ENCODE data around the gene GNAQ. TPM values are rescaled to one million over a fixed set of nuclear protein-coding genes. Genes with fewer than 3 reads are reported as not detected.

GNAQ gene
- total and polyA plus RNA-seq, 10 donors, result 4.4 to 52.3 (median 31.2) TPM

DNA sequence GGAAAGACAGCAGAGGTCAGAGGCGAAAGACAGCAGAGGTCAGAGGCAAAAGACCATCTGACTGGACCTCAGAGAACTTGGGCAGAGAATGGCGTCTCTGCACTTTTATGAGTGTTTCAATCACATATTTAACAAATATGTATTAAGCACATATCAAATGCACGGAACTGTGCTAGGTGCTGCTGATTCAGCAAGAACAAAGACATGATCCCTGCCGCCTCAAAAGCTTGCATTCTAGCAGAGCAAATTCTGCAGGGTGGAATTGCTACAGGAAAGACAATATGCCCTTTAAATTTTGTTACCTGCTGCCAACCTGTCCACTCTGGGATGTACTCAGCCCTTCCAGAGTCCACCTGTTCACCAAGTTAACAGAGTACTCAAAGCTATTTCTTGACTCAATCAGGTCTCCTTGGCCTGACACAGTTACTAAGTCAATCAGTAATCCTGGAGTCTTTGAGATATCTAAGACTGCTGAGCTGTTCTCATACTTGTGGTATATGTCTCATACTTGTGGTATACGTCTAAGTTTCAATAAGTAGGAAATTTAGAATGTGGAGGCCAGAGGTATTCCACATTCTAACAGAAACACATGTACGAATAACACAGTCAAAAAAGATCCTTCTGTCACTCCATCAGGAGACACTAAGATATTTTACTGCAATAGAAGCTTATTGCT is 131.8 kb downstream of the GNAQ start:
- H3K27me3 ChIP-seq (replicated peaks in 1 of 7), result no peaks in the 10 kb centered on the region
- TF ChIP-seq POLR2A (IDR thresholded peaks at IDR 0.05) (no peak), POLR2AphosphoS5 (IDR thresholded peaks at IDR 0.05) (no peak)
- TF ChIP-seq, protein P1, sequence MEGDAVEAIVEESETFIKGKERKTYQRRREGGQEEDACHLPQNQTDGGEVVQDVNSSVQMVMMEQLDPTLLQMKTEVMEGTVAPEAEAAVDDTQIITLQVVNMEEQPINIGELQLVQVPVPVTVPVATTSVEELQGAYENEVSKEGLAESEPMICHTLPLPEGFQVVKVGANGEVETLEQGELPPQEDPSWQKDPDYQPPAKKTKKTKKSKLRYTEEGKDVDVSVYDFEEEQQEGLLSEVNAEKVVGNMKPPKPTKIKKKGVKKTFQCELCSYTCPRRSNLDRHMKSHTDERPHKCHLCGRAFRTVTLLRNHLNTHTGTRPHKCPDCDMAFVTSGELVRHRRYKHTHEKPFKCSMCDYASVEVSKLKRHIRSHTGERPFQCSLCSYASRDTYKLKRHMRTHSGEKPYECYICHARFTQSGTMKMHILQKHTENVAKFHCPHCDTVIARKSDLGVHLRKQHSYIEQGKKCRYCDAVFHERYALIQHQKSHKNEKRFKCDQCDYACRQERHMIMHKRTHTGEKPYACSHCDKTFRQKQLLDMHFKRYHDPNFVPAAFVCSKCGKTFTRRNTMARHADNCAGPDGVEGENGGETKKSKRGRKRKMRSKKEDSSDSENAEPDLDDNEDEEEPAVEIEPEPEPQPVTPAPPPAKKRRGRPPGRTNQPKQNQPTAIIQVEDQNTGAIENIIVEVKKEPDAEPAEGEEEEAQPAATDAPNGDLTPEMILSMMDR (IDR thresholded peaks at IDR 0.05 in 8 of 11, conservative IDR thresholded peaks at IDR 0.05 in 3 of 11), result no peak
- whole genome bisulfite sequencing, 5 donors, result 88 to 95% (median 91%) methylated on average over 6 of the region's 6 CpGs
- no peak for DNase-seq
- H3K9me3 ChIP-seq, result no peaks in the 10 kb centered on the region
- intact Hi-C loops (cut with DNase I; ENCODE audit: low total_unique reads), result no loop called here
- peaks cover 0 to 7% (median 0%) of the 10 kb centered on the region in 6 donors for H3K36me3 ChIP-seq
- H3K4me3 ChIP-seq, result no peak overlapping the region
- no peak overlapping the region for H3K27ac ChIP-seq
- H3K4me1 ChIP-seq, result peaks cover 0 to 15% (median 5%) of the 10 kb centered on the region in 6 donors

DNA sequence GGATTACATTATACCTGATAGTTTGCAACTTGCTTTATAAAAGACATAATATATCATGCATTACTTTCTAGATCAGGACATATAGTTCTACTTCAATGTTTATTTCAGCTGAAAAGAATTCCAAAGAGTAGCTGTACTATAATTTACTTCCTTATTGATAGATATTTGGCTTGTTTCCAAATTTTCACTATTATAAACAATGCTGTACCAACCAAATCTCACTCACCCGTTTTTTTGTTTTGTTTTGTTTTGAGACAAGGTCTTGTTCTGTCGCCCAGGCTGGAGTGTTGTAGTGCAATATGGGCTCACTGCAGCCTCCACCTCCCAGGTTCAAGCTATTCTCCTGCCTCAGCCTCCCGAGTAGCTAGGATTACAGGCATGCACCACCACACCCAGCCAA is 132.7 kb downstream of the GNAQ start:
- Histone ChIP-seq H3K9me3 (no peaks in the 10 kb centered on the region), H3K4me3 (no peak overlapping the region), H3K27me3 (replicated peaks in 1 of 7) (no peaks in the 10 kb centered on the region), H3K27ac (no peak overlapping the region), H3K4me1 (peaks cover 0 to 15% (median 5%) of the 10 kb centered on the region in 6 donors), H3K36me3 (peaks cover 0 to 7% (median 0%) of the 10 kb centered on the region in 6 donors)
- 58 to 87% (median 72%) methylated on average over 3 of the region's 3 CpGs for WGBS, 5 donors
- TF ChIP-seq POLR2AphosphoS5 (IDR thresholded peaks at IDR 0.05), result no peak
- no peak for TF ChIP-seq POLR2A (IDR thresholded peaks at IDR 0.05)
- TF ChIP-seq, protein P1 (IDR thresholded peaks at IDR 0.05 in 8 of 11, conservative IDR thresholded peaks at IDR 0.05 in 3 of 11), result no peak
- intact Hi-C loops (cut with DNase I; ENCODE audit: low total_unique reads), result no loop called here
- DNase-seq, result no peak

DNA sequence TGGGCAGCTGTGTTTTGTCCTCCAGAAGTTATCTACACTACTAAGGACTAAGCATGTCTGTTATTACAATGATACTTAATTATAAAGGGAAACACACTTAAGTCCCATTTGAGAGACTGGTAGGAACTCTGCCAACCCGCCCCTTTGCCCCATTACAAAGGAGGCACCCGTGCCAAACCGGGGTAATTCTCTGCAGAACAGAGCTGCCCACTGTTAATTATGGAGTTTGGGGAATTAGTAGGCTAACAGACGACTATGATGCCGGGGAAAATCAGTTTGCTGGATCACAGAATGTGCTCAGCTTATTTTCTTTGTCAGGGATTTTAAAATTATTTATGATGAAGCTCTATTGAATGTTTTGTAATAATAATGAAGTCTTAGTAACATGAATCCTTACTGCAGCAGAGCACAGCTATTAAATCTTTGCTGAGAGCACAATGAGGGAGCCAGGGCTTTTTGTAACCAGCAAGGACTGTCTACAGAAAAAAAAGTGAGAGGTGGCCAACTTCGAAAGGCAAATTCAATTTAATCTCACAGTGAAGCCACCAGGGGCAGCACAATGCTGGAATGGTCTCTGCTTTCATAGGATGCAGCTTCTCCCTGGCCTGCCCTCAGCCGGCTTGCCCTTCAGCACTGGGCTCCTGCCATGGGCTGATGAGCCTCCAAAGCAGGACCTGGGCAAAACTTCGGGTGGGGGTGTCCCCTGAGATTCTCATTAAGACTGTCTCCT is 134.5 kb downstream of the GNAQ start:
- WGBS, 5 donors, result 68 to 82% (median 76%) methylated on average over 8 of the region's 8 CpGs
- Histone ChIP-seq H3K27me3 (replicated peaks in 1 of 7) (no peaks in the 10 kb centered on the region), H3K36me3 (peaks cover 0 to 7% (median 0%) of the 10 kb centered on the region in 6 donors), H3K27ac (peak overlapping the region in 3 of 8 donors; percentile 3 to 11 (median 10)), H3K4me3 (no peak overlapping the region), H3K4me1 (peaks cover 0 to 19% (median 5%) of the 10 kb centered on the region in 6 donors), H3K9me3 (no peaks in the 10 kb centered on the region)
- TF ChIP-seq, protein P1 (IDR thresholded peaks at IDR 0.05 in 8 of 11, conservative IDR thresholded peaks at IDR 0.05 in 3 of 11), result no peak
- TF ChIP-seq POLR2AphosphoS5 (IDR thresholded peaks at IDR 0.05) (no peak), POLR2A (IDR thresholded peaks at IDR 0.05) (no peak)
- intact Hi-C loops (cut with DNase I; ENCODE audit: low total_unique reads), result no loop called here
- DNase-seq, result no peak
